ENCODE measurements around the gene HTR4. TPM values are rescaled to one million over a fixed set of nuclear protein-coding genes. Genes with fewer than 3 reads are reported as not detected.

HTR4 gene
- polyA plus RNA-seq, 1 experiment: not detected

DNA sequence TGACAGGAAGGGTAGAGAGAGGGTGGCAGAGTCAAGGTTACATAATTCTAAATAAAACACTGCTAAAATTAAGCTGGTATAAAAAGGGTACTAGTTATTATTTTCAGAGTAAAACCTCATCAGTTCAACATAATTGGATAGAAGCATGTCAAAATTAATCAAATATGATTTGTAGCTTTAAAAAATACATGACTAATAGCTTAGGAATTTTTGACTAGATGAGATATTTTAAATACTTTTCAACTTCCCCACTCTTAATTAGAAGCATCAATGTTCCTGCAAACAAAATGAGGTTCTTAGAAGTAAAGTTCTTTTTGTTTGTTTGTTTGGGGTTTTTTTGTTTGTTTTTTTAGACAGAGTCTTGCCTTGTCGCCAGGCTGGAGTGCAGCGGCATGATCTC, 29.1 kb downstream of the HTR4 start:
- Histone ChIP-seq H3K27me3 (ENCODE audit: control insufficient read depth, insufficient read depth, low read length) (no peaks in the 10 kb centered on the region), H3K9me3 (ENCODE audit: control insufficient read depth, insufficient read depth, low read length) (no peaks in the 10 kb centered on the region), H3K4me3 (ENCODE audit: low read depth, low read length) (no peak overlapping the region), H3K27ac (ENCODE audit: low read depth, low read length) (no peak overlapping the region)
- TF ChIP-seq, protein P1, sequence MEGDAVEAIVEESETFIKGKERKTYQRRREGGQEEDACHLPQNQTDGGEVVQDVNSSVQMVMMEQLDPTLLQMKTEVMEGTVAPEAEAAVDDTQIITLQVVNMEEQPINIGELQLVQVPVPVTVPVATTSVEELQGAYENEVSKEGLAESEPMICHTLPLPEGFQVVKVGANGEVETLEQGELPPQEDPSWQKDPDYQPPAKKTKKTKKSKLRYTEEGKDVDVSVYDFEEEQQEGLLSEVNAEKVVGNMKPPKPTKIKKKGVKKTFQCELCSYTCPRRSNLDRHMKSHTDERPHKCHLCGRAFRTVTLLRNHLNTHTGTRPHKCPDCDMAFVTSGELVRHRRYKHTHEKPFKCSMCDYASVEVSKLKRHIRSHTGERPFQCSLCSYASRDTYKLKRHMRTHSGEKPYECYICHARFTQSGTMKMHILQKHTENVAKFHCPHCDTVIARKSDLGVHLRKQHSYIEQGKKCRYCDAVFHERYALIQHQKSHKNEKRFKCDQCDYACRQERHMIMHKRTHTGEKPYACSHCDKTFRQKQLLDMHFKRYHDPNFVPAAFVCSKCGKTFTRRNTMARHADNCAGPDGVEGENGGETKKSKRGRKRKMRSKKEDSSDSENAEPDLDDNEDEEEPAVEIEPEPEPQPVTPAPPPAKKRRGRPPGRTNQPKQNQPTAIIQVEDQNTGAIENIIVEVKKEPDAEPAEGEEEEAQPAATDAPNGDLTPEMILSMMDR (IDR thresholded peaks at IDR 0.05; ENCODE audit: low read depth, low read length): no peak
- POLR2A ChIA-PET: no interaction called here
- CTCF ChIA-PET: no interaction called here
- DNase-seq (ENCODE audit: low read depth, low spot score): no peak

DNA sequence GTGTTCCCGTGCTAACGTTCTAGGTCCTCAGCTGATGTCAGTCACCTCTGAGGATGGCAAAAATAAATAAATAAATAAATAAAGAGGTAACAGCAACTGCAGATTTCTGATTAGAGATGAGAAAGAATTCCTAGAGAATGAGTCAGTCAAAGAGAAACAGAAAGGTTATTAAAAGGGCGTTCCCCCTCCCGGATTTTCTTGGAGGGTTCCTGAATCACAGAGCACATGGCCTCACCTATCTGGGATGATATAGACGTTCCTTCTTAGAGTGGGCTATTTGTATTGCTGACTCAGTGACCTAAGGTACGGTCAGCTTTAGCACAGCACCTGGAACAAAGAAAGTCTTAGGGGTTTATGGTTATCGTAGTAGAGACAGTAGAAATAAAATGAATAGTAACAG, 30.6 kb downstream of the HTR4 start:
- POLR2A ChIA-PET: no interaction called here
- CTCF ChIA-PET: no interaction called here
- TF ChIP-seq, protein P1 (IDR thresholded peaks at IDR 0.05; ENCODE audit: low read depth, low read length): no peak

DNA sequence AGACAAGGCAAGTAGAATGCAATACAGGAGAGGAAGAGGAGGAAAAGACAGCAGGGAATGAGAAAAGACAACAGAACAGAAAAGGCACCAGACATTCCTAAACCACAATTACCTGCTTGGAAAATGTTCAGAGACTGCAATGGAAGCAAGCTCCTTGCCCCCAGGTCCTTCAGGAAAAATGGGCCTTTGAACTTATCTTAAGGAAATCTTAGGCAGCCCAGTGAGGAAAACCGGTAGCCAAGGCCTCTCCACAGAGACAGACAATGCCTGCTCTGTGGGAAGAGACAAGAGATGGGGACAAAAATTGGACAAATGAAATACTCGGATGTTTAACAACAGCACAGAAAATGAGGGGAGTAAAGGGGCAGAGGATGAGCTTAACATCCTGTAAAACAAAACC, 31.2 kb downstream of the HTR4 start:
- H3K9me3 ChIP-seq (ENCODE audit: control insufficient read depth, insufficient read depth, low read length): no peaks in the 10 kb centered on the region
- ChIA-PET CTCF (no interaction called here), POLR2A (no interaction called here)
- TF ChIP-seq, protein P1 (IDR thresholded peaks at IDR 0.05; ENCODE audit: low read depth, low read length): no peak
- no peak overlapping the region for H3K4me3 ChIP-seq (ENCODE audit: low read depth, low read length)
- no peak for DNase-seq (ENCODE audit: low read depth, low spot score)
- no peak overlapping the region for H3K27ac ChIP-seq (ENCODE audit: low read depth, low read length)
- no peaks in the 10 kb centered on the region for H3K27me3 ChIP-seq (ENCODE audit: control insufficient read depth, insufficient read depth, low read length)

More for the DNA sequence above, 30.6 kb downstream of the HTR4 start:
- Histone ChIP-seq H3K27ac (ENCODE audit: low read depth, low read length) (no peak overlapping the region), H3K9me3 (ENCODE audit: control insufficient read depth, insufficient read depth, low read length) (no peaks in the 10 kb centered on the region), H3K27me3 (ENCODE audit: control insufficient read depth, insufficient read depth, low read length) (no peaks in the 10 kb centered on the region), H3K4me3 (ENCODE audit: low read depth, low read length) (no peak overlapping the region)
- no peak for DNase-seq (ENCODE audit: low read depth, low spot score)

DNA sequence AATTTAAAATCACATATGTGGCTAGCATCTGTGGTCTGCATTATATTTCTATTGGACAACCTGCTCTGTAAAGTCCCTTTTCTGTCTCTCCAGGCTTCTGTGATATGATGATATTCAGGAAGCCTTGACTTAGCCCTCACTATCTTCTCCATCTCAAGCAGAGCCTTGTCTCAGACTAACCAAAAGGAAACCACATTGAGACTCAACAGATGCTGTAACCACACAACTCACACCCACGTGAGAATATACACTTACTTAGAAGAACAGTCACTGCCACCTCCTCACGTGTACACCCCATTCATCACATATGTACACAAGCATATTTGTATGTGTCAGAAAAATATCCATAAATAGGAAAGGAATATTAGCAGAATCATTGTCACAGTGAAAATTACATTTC, 33.6 kb downstream of the HTR4 start:
- H3K9me3 ChIP-seq (ENCODE audit: control insufficient read depth, insufficient read depth, low read length): no peaks in the 10 kb centered on the region
- H3K27ac ChIP-seq (ENCODE audit: low read depth, low read length): no peak overlapping the region
- TF ChIP-seq, protein P1 (IDR thresholded peaks at IDR 0.05; ENCODE audit: low read depth, low read length): no peak
- CTCF ChIA-PET: no interaction called here
- no peak overlapping the region for H3K4me3 ChIP-seq (ENCODE audit: low read depth, low read length)
- DNase-seq (ENCODE audit: low read depth, low spot score): no peak
- no peaks in the 10 kb centered on the region for H3K27me3 ChIP-seq (ENCODE audit: control insufficient read depth, insufficient read depth, low read length)
- POLR2A ChIA-PET: no interaction called here

DNA sequence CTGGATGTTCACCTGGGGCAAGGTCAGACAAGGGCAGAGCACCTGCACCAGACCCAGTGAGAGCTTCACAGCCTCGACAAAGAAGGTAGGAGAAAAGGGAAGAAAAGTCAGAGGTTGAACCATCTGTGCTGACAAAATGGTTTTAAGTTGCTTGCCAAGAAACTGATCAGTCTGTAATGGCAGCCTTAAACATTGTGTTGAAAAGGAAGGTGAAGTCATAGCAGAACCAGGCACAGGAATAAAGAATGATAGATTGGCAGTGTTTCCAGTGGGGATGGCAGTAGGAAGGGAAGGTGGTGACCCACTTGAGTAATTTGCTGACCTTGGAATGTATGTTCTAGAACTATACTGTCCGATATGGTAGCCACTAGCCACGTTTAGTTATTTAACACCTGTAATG, 34.2 kb downstream of the HTR4 start:
- POLR2A ChIA-PET: no interaction called here
- no peak for DNase-seq (ENCODE audit: low read depth, low spot score)
- TF ChIP-seq, protein P1 (IDR thresholded peaks at IDR 0.05; ENCODE audit: low read depth, low read length): no peak
- CTCF ChIA-PET: no interaction called here
- Histone ChIP-seq H3K27ac (ENCODE audit: low read depth, low read length) (no peak overlapping the region), H3K9me3 (ENCODE audit: control insufficient read depth, insufficient read depth, low read length) (no peaks in the 10 kb centered on the region), H3K4me3 (ENCODE audit: low read depth, low read length) (no peak overlapping the region), H3K27me3 (ENCODE audit: control insufficient read depth, insufficient read depth, low read length) (no peaks in the 10 kb centered on the region)
